GM06990 (cell line): Measurements from ENCODE around the gene DHX35.
"Not testable (repeated sequence)": the region's sequence is repeated elsewhere in the genome, so short reads cannot be mapped to it uniquely, and the experiment has no call there.

Source experiments
- DNase-seq: peaks from one replicate; pipeline ENCODE4 v3.0.0-alpha.2; 2011; ENCODE audit not compliant: insufficient read length; ENCODE audit errors: extremely low read depth
- H3K27me3 ChIP-seq: replicated peaks from 2 replicates; pipeline ENCODE4 v1.6.0; 2011; ENCODE audit warnings: low read length; ENCODE audit not compliant: control insufficient read depth, insufficient read depth
- H3K36me3 ChIP-seq: 2 replicates; pipeline ENCODE4 v1.5.1; 2011; ENCODE audit warnings: low read length; ENCODE audit not compliant: control insufficient read depth, insufficient read depth
- H3K4me3 ChIP-seq: replicated peaks from 2 replicates; pipeline ENCODE4 v1.5.1; 2011; ENCODE audit warnings: low read depth, mild to moderate bottlenecking, control low read depth, low read length
- CTCF ChIP-seq: IDR thresholded peaks from 2 replicates; pipeline ENCODE4 v1.5.1; 2011; ENCODE audit warnings: low read length, control low read depth, mild to moderate bottlenecking, inconsistent platforms; ENCODE audit not compliant: insufficient read depth, poor library complexity, severe bottlenecking

DHX35 gene

GRCh38 chr20:38952153-38952552 lies 10.0 kb upstream of the DHX35 start:
- TF ChIP-seq CTCF, result no peak
- Histone ChIP-seq H3K27me3 (no peaks in the 10 kb centered on the region), H3K36me3 (peaks cover 19% of the 10 kb centered on the region), H3K4me3 (no peak overlapping the region)
- DNase-seq, result no peak

- Histone ChIP-seq H3K36me3 (peaks cover 15% of the 10 kb centered on the region), H3K27me3 (no peaks in the 10 kb centered on the region), H3K4me3 (no peak overlapping the region)
- DNase-seq, result no peak
- TF ChIP-seq CTCF, result no peak
Measured at GRCh38 chr20:38953630-38954340, 8.4 kb upstream of the DHX35 start.

GRCh38 chr20:38957235-38957876 lies 4.8 kb upstream of the DHX35 start:
- Histone ChIP-seq H3K36me3 (peaks cover 2% of the 10 kb centered on the region), H3K4me3 (no peak overlapping the region), H3K27me3 (no peaks in the 10 kb centered on the region)
- no peak for TF ChIP-seq CTCF
- DNase-seq, result no peak

GRCh38 chr20:38957915-38958485 lies 4.1 kb upstream of the DHX35 start:
- TF ChIP-seq CTCF, result no peak
- peaks cover 2% of the 10 kb centered on the region for H3K36me3 ChIP-seq
- no peak overlapping the region for H3K4me3 ChIP-seq
- DNase-seq, result no peak
- no peaks in the 10 kb centered on the region for H3K27me3 ChIP-seq

- H3K27me3 ChIP-seq, H3K4me3 ChIP-seq, DNase-seq, H3K36me3 ChIP-seq: not testable (repeated sequence)
Measured at GRCh38 chr20:38960187-38960687, 1.9 kb upstream of the DHX35 start.

GRCh38 chr20:38961530-38962043 lies 557 bp upstream of the DHX35 start:
- no peak for DNase-seq
- H3K4me3 ChIP-seq, result peak overlapping the region; percentile 69
- no peak for TF ChIP-seq CTCF
- no peaks in the 10 kb centered on the region; the same call in 1 of the 2 replicates for H3K36me3 ChIP-seq
- no peaks in the 10 kb centered on the region for H3K27me3 ChIP-seq
